ENCODE measurements around the gene PLXNA2. TPM values are rescaled to one million over a fixed set of nuclear protein-coding genes. Genes with fewer than 3 reads are reported as not detected.

The PLXNA2 gene
- total and polyA plus RNA-seq, 2 experiments from 2014 or later = 3.7 to 5.4 TPM

GRCh38 chr1:208171616-208172422, 72.4 kb downstream of the PLXNA2 start:
- no peak for DNase-seq
- H3K9ac ChIP-seq = no peak overlapping the region
- no peaks in the 10 kb centered on the region for H3K36me3 ChIP-seq (ENCODE audit: low read depth)
- peaks cover 24% of the 10 kb centered on the region for H3K4me1 ChIP-seq (ENCODE audit: insufficient read depth)
- no peak overlapping the region for H3K27ac ChIP-seq
- H4K20me1 ChIP-seq (ENCODE audit: insufficient read depth) = no peaks in the 10 kb centered on the region
- H3F3A ChIP-seq (ENCODE audit: insufficient read depth) = peaks cover 8% of the 10 kb centered on the region; the same call in 1 of the 2 replicates
- H3K9me2 ChIP-seq (ENCODE audit: insufficient read depth) = no peaks in the 10 kb centered on the region
- TF ChIP-seq EZH2 (IDR thresholded peaks at IDR 0.05; ENCODE audit: insufficient read depth, poor library complexity, severe bottlenecking) (no peak), EZH2phosphoT487 (IDR thresholded peaks at IDR 0.05; ENCODE audit: insufficient read depth, low read depth) (no peak)
- H3K4me2 ChIP-seq (ENCODE audit: unreplicated experiment) = no peak overlapping the region
- H3K79me2 ChIP-seq (ENCODE audit: insufficient read depth) = no peaks in the 10 kb centered on the region
- whole genome bisulfite sequencing, 2 experiments (ENCODE audit: low coverage in 1 of 2, low lambda C conversion rate in 2 of 2, missing lambda C conversion rate in 2 of 2) = 93 to 94% methylated on average over 7 of the region's 7 CpGs
- in situ Hi-C loops (cut with MboI) = no loop called here
- H3K4me3 ChIP-seq = no peak overlapping the region
- H2AFZ ChIP-seq = no peak overlapping the region
- no peaks in the 10 kb centered on the region for H3K9me3 ChIP-seq (ENCODE audit: low read depth)
- H3K27me3 ChIP-seq (replicated peaks; ENCODE audit: insufficient read depth) = no peaks in the 10 kb centered on the region

GRCh38 chr1:208170252-208170651, 73.9 kb downstream of the PLXNA2 start:
- WGBS, 2 experiments (ENCODE audit: low coverage in 1 of 2, low lambda C conversion rate in 2 of 2, missing lambda C conversion rate in 2 of 2) = 80 to 89% methylated on average over 4 of the region's 4 CpGs
- TF ChIP-seq EZH2phosphoT487 (IDR thresholded peaks at IDR 0.05; ENCODE audit: insufficient read depth, low read depth) (no peak), EZH2 (IDR thresholded peaks at IDR 0.05; ENCODE audit: insufficient read depth, poor library complexity, severe bottlenecking) (no peak)
- no peak overlapping the region for H3K27ac ChIP-seq

DNA sequence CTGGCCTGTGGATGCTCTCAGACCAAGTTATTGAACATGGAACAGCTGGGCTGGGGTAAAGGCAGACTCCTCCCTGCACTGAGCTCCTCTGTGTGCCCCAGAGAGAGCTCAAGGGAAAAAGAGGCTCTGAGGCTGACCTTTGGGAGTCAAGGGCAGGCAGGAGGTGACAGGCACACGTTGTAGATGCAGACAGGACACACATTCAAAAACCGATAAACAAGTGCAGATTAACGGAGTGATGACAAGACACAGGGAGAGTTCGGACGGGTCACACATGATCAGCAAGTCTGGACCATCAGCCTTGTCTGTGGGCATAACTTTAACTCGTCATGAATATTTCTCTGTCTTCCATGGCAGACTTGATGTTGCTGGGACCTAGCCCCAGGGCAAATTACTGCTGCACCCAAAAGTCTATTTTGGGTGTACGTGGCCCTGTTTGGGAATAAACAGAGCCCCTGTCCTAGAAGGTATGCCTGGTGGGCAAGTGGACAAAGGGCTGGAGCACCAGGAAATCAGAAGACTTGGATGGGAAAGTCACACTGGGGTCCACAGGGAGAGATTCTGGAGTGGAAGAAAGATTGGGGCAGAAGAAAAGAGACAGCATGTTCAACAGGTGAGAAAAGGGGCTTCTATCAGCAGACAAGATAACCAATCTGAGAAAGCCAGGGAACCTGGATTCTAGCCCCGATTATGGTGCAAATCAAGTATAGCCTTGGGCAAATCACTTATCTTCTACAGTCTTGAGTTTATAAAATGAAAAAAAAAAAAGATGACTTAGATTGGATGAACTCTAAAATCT, 74.9 kb downstream of the PLXNA2 start:
- Histone ChIP-seq H3F3A (ENCODE audit: insufficient read depth) (peaks cover 19% of the 10 kb centered on the region), H3K9ac (no peak overlapping the region), H3K27me3 (replicated peaks; ENCODE audit: insufficient read depth) (no peaks in the 10 kb centered on the region), H3K4me1 (ENCODE audit: insufficient read depth) (peaks cover 23% of the 10 kb centered on the region), H3K36me3 (ENCODE audit: low read depth) (no peaks in the 10 kb centered on the region), H4K20me1 (ENCODE audit: insufficient read depth) (no peaks in the 10 kb centered on the region), H3K9me2 (ENCODE audit: insufficient read depth) (no peaks in the 10 kb centered on the region), H2AFZ (no peak overlapping the region), H3K27ac (no peak overlapping the region), H3K4me3 (no peak overlapping the region), H3K4me2 (ENCODE audit: unreplicated experiment) (no peak overlapping the region), H3K9me3 (ENCODE audit: low read depth) (no peaks in the 10 kb centered on the region), H3K79me2 (ENCODE audit: insufficient read depth) (no peaks in the 10 kb centered on the region)
- no peak for DNase-seq
- in situ Hi-C loops (cut with MboI) = no loop called here
- 88 to 90% methylated on average over 8 of the region's 8 CpGs for WGBS, 2 experiments (ENCODE audit: low coverage in 1 of 2, low lambda C conversion rate in 2 of 2, missing lambda C conversion rate in 2 of 2)
- TF ChIP-seq EZH2 (IDR thresholded peaks at IDR 0.05; ENCODE audit: insufficient read depth, poor library complexity, severe bottlenecking) (no peak), EZH2phosphoT487 (IDR thresholded peaks at IDR 0.05; ENCODE audit: insufficient read depth, low read depth) (no peak)

More at GRCh38 chr1:208170252-208170651, 73.9 kb downstream of the PLXNA2 start:
- peaks cover 29% of the 10 kb centered on the region for H3K4me1 ChIP-seq (ENCODE audit: insufficient read depth)
- H3K4me3 ChIP-seq = no peak overlapping the region
- no peaks in the 10 kb centered on the region for H3K79me2 ChIP-seq (ENCODE audit: insufficient read depth)
- H3K4me2 ChIP-seq (ENCODE audit: unreplicated experiment) = no peak overlapping the region
- in situ Hi-C loops (cut with MboI) = no loop called here
- no peaks in the 10 kb centered on the region for H3K9me3 ChIP-seq (ENCODE audit: low read depth)
- no peaks in the 10 kb centered on the region for H3K36me3 ChIP-seq (ENCODE audit: low read depth)
- no peaks in the 10 kb centered on the region for H4K20me1 ChIP-seq (ENCODE audit: insufficient read depth)
- no peaks in the 10 kb centered on the region for H3K27me3 ChIP-seq (replicated peaks; ENCODE audit: insufficient read depth)
- no peak overlapping the region for H2AFZ ChIP-seq
- no peaks in the 10 kb centered on the region for H3K9me2 ChIP-seq (ENCODE audit: insufficient read depth)
- H3F3A ChIP-seq (ENCODE audit: insufficient read depth) = peaks cover 19% of the 10 kb centered on the region
- no peak overlapping the region for H3K9ac ChIP-seq
- DNase-seq = no peak

GRCh38 chr1:208167261-208167869, 76.8 kb downstream of the PLXNA2 start:
- in situ Hi-C loops (cut with MboI) = no loop called here
- 87 to 88% methylated on average over 11 of the region's 11 CpGs for WGBS, 2 experiments (ENCODE audit: low coverage in 1 of 2, low lambda C conversion rate in 2 of 2, missing lambda C conversion rate in 2 of 2)
- Histone ChIP-seq H3K4me2 (ENCODE audit: unreplicated experiment) (no peak overlapping the region), H3K4me3 (no peak overlapping the region), H3K79me2 (ENCODE audit: insufficient read depth) (no peaks in the 10 kb centered on the region), H3K9ac (no peak overlapping the region), H3K27me3 (replicated peaks; ENCODE audit: insufficient read depth) (no peaks in the 10 kb centered on the region), H3K9me3 (ENCODE audit: low read depth) (no peaks in the 10 kb centered on the region), H3K9me2 (ENCODE audit: insufficient read depth) (no peaks in the 10 kb centered on the region), H3F3A (ENCODE audit: insufficient read depth) (peaks cover 12% of the 10 kb centered on the region), H2AFZ (no peak overlapping the region), H3K36me3 (ENCODE audit: low read depth) (no peaks in the 10 kb centered on the region), H3K4me1 (ENCODE audit: insufficient read depth) (peaks cover 25% of the 10 kb centered on the region), H3K27ac (no peak overlapping the region), H4K20me1 (ENCODE audit: insufficient read depth) (no peaks in the 10 kb centered on the region)
- TF ChIP-seq EZH2phosphoT487 (IDR thresholded peaks at IDR 0.05; ENCODE audit: insufficient read depth, low read depth) (no peak), EZH2 (IDR thresholded peaks at IDR 0.05; ENCODE audit: insufficient read depth, poor library complexity, severe bottlenecking) (no peak)
- no peak for DNase-seq
